K562 (cell line): ENCODE data around the gene FOSL2. TPM values are rescaled to one million over a fixed set of nuclear protein-coding genes. Genes with fewer than 3 reads are reported as not detected.
A peak's percentile ranks its signal among the peaks of the same experiment; 100 is the strongest.

ENCODE experiments used
- L3MBTL2 ChIP-seq: fragments of 450-650 bp; IDR thresholded peaks from 2 replicates; pipeline ENCODE4 v1.6.1; 2016; ENCODE audit warnings: mild to moderate bottlenecking, moderate library complexity
- NFRKB ChIP-seq: fragments of 450-650 bp; IDR thresholded peaks from 2 replicates; pipeline ENCODE4 v1.6.1; 2016; ENCODE audit warnings: low read depth
- PHTF2 ChIP-seq: fragments of 250-450 bp; sonication (Bioruptor Pico); IDR thresholded peaks from 2 replicates; pipeline ENCODE4 v1.5.0; 2021; ENCODE audit warnings: mild to moderate bottlenecking
- SPI1 ChIP-seq: IDR thresholded peaks from 2 replicates; pipeline ENCODE4 v1.6.1; 2011; ENCODE audit warnings: low read depth, low read length, control low read depth, borderline replicate concordance
- ZBTB8A ChIP-seq: fragments of 450-650 bp; IDR thresholded peaks from 2 replicates; pipeline ENCODE4 v1.6.1; 2018; ENCODE audit warnings: mild to moderate bottlenecking, moderate library complexity; ENCODE audit not compliant: partially characterized antibody
- ZFX ChIP-seq: sonication (generic); formaldehyde crosslinking; IDR thresholded peaks from 2 replicates; pipeline ENCODE4 v1.8.0; 2022; ENCODE audit warnings: mild to moderate bottlenecking, missing genetic modification reagents, moderate library complexity
- ZKSCAN1 ChIP-seq: fragments of 150-350 bp; IDR thresholded peaks from 2 replicates; pipeline ENCODE4 v1.6.1; 2016; ENCODE audit warnings: low read depth, low read length
- ZNF121 ChIP-seq: sonication (generic); formaldehyde crosslinking; conservative IDR thresholded peaks from 2 replicates; pipeline ENCODE4 v1.8.0; 2022; ENCODE audit warnings: missing genetic modification reagents
- ZNF584 ChIP-seq: fragments of 200-800 bp; sonication (Bioruptor generic); IDR thresholded peaks from 2 replicates; pipeline ENCODE4 v1.6.1; 2016; ENCODE audit warnings: low read depth, mild to moderate bottlenecking, missing genetic modification characterization, missing compliant biosample characterization
- polyA plus RNA-seq, 8 experiments: library from polyadenylated mRNA; depleted of rRNA in 4 of 8; stranded (reverse) in 5 of 8; unstranded in 3 of 8; fragments of >200 nt; fragmentation: Nextera tagmentation in 2 of 8; fragmentation: Illumina TruSeq in 1 of 8; extraction: Ambion mirVana in 2 of 8; extraction: Trizol in 1 of 8; gene quantifications; 2 replicates each; pipeline versions ENCODE4 v1.2.1 to v1.2.3, GENCODE V29; 2011 to 2014; ENCODE audit warnings: inconsistent platforms in 1 of 8, missing spikeins in 1 of 8
- total RNA-seq, 7 experiments: library from RNA; depleted of rRNA in 6 of 7; stranded (reverse); fragments of >200 nt in 6 of 7; fragmentation: Illumina TruSeq in 2 of 7; extraction: Trizol in 2 of 7; gene quantifications; 2 replicates each; pipeline versions ENCODE4 v1.2.1 to v1.2.3, GENCODE V29; 2011 to 2021; ENCODE audit warnings: low replicate concordance in 1 of 7
- TF ChIP-seq, protein P1 (sequence below): sonication (generic); formaldehyde crosslinking; IDR thresholded peaks from 2 replicates; pipeline ENCODE4 v1.8.1; 2022; ENCODE audit warnings: missing genetic modification reagents
- TF ChIP-seq, protein P2 (sequence below), 2 experiments: IDR thresholded peaks; 2 replicates each; pipeline ENCODE4 v1.6.1; 2011; ENCODE audit warnings: borderline replicate concordance in 1 of 2, control low read depth in 1 of 2, low read depth in 1 of 2, low read length in 1 of 2, mild to moderate bottlenecking in 1 of 2, mixed read lengths in 1 of 2, moderate library complexity in 1 of 2; ENCODE audit not compliant: insufficient read depth in 1 of 2, insufficient read length in 1 of 2, poor library complexity in 1 of 2, severe bottlenecking in 1 of 2; ENCODE audit errors: extremely low read depth in 1 of 2
- TF ChIP-seq, protein P3 (sequence below): fragments of 450-650 bp; formaldehyde crosslinking; IDR thresholded peaks from 2 replicates; pipeline ENCODE4 v1.4.0; 2022; ENCODE audit warnings: missing genetic modification characterization
- TF ChIP-seq, protein P4 (sequence below): fragments of 450-650 bp; IDR thresholded peaks from one replicate; pipeline ENCODE4 v1.6.1; 2018; ENCODE audit warnings: mild to moderate bottlenecking, moderate library complexity; ENCODE audit not compliant: partially characterized antibody
- TF ChIP-seq, protein P5 (sequence below): sonication (generic); formaldehyde crosslinking; IDR thresholded peaks from 2 replicates; pipeline ENCODE4 v1.8.0; 2023; ENCODE audit warnings: mild to moderate bottlenecking, missing genetic modification reagents
- TF ChIP-seq, protein P6 (sequence below): fragments of 450-650 bp; IDR thresholded peaks from 2 replicates; pipeline ENCODE4 v1.6.1; 2017; ENCODE audit warnings: antibody characterized with exemption, mild to moderate bottlenecking

FOSL2 gene
- total and polyA plus RNA-seq, 9 of the 15 experiments (the other 6 are each of a cell fraction or from before 2014, with no cell fraction given): 0.04 to 2.9 (median 0.80) TPM

DNA sequence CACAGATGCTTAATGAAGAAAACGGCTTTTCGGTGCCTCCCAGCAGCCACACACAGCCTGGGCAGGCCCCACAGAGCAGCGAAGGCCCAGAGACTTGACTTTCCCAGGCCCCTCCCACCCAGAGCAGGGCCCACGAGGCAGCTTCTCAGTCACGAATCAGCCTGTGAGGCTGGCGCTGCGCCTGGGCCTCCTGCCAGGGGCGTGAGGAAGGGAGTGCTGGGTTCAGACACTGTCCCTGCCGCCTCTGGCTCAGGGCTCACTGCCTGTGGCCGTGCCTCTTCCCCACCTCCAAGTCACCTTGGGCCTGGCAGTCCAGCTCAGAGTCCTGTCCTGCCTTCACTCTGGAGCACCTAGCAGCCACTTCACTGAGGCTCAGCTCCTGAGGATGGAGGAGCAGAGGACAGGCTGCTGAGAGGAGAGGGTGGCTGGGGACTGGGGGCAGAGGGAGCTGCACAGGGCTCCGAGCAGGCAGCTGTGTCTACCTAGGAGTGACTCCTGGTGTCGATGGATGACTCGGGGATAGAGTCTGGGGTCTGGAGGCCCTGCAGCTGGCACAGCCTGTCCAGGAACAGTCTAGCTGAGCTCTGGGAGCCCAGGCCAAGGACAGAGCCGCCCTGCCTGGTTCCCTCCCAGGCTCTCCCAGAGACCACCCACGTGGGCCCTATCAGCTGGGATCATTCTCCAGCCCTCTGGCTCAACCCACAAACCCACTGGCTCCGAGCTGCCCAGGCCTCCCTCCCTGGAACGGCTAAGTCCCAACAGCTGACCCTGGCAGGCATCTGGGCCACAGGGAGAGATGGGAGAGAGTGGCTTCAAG, 36.4 kb upstream of the FOSL2 start (continued):
- TF ChIP-seq PHTF2: no peak
- TF ChIP-seq, protein P1, sequence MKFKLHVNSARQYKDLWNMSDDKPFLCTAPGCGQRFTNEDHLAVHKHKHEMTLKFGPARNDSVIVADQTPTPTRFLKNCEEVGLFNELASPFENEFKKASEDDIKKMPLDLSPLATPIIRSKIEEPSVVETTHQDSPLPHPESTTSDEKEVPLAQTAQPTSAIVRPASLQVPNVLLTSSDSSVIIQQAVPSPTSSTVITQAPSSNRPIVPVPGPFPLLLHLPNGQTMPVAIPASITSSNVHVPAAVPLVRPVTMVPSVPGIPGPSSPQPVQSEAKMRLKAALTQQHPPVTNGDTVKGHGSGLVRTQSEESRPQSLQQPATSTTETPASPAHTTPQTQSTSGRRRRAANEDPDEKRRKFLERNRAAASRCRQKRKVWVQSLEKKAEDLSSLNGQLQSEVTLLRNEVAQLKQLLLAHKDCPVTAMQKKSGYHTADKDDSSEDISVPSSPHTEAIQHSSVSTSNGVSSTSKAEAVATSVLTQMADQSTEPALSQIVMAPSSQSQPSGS (CRISPR knock-in tag): no peak
- TF ChIP-seq, protein P2, sequence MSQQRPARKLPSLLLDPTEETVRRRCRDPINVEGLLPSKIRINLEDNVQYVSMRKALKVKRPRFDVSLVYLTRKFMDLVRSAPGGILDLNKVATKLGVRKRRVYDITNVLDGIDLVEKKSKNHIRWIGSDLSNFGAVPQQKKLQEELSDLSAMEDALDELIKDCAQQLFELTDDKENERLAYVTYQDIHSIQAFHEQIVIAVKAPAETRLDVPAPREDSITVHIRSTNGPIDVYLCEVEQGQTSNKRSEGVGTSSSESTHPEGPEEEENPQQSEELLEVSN (IDR thresholded peaks at IDR 0.05; ENCODE audit: borderline replicate concordance in 1 of 2, extremely low read depth in 1 of 2, insufficient read depth in 1 of 2, insufficient read length in 1 of 2, low read depth in 1 of 2, low read length in 1 of 2, poor library complexity in 1 of 2, severe bottlenecking in 1 of 2): peak in 1 of 2 experiments; percentile 31
- no peak for TF ChIP-seq SPI1
- TF ChIP-seq L3MBTL2: peak; percentile 34; the same call in 1 of the 2 replicates
- TF ChIP-seq, protein P3, sequence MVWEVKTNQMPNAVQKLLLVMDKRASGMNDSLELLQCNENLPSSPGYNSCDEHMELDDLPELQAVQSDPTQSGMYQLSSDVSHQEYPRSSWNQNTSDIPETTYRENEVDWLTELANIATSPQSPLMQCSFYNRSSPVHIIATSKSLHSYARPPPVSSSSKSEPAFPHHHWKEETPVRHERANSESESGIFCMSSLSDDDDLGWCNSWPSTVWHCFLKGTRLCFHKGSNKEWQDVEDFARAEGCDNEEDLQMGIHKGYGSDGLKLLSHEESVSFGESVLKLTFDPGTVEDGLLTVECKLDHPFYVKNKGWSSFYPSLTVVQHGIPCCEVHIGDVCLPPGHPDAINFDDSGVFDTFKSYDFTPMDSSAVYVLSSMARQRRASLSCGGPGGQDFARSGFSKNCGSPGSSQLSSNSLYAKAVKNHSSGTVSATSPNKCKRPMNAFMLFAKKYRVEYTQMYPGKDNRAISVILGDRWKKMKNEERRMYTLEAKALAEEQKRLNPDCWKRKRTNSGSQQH (CRISPR knock-in tag): no peak
- TF ChIP-seq, protein P4, sequence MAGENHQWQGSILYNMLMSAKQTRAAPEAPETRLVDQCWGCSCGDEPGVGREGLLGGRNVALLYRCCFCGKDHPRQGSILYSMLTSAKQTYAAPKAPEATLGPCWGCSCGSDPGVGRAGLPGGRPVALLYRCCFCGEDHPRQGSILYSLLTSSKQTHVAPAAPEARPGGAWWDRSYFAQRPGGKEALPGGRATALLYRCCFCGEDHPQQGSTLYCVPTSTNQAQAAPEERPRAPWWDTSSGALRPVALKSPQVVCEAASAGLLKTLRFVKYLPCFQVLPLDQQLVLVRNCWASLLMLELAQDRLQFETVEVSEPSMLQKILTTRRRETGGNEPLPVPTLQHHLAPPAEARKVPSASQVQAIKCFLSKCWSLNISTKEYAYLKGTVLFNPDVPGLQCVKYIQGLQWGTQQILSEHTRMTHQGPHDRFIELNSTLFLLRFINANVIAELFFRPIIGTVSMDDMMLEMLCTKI: no peak
- TF ChIP-seq, protein P5, sequence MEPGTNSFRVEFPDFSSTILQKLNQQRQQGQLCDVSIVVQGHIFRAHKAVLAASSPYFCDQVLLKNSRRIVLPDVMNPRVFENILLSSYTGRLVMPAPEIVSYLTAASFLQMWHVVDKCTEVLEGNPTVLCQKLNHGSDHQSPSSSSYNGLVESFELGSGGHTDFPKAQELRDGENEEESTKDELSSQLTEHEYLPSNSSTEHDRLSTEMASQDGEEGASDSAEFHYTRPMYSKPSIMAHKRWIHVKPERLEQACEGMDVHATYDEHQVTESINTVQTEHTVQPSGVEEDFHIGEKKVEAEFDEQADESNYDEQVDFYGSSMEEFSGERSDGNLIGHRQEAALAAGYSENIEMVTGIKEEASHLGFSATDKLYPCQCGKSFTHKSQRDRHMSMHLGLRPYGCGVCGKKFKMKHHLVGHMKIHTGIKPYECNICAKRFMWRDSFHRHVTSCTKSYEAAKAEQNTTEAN (CRISPR knock-in tag): no peak
- TF ChIP-seq, protein P6, sequence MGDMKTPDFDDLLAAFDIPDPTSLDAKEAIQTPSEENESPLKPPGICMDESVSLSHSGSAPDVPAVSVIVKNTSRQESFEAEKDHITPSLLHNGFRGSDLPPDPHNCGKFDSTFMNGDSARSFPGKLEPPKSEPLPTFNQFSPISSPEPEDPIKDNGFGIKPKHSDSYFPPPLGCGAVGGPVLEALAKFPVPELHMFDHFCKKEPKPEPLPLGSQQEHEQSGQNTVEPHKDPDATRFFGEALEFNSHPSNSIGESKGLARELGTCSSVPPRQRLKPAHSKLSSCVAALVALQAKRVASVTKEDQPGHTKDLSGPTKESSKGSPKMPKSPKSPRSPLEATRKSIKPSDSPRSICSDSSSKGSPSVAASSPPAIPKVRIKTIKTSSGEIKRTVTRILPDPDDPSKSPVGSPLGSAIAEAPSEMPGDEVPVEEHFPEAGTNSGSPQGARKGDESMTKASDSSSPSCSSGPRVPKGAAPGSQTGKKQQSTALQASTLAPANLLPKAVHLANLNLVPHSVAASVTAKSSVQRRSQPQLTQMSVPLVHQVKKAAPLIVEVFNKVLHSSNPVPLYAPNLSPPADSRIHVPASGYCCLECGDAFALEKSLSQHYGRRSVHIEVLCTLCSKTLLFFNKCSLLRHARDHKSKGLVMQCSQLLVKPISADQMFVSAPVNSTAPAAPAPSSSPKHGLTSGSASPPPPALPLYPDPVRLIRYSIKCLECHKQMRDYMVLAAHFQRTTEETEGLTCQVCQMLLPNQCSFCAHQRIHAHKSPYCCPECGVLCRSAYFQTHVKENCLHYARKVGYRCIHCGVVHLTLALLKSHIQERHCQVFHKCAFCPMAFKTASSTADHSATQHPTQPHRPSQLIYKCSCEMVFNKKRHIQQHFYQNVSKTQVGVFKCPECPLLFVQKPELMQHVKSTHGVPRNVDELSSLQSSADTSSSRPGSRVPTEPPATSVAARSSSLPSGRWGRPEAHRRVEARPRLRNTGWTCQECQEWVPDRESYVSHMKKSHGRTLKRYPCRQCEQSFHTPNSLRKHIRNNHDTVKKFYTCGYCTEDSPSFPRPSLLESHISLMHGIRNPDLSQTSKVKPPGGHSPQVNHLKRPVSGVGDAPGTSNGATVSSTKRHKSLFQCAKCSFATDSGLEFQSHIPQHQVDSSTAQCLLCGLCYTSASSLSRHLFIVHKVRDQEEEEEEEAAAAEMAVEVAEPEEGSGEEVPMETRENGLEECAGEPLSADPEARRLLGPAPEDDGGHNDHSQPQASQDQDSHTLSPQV: peak; percentile 55; the same call in 1 of the 2 replicates
- no peak for TF ChIP-seq ZNF121 (CRISPR knock-in tag)
- TF ChIP-seq ZNF584 (CRISPR knock-in tag): peak; percentile 75; the same call in 1 of the 2 replicates
- TF ChIP-seq NFRKB: no peak
- TF ChIP-seq ZKSCAN1: no peak
- peak; percentile 36 for TF ChIP-seq ZFX (CRISPR knock-in tag)
- TF ChIP-seq ZBTB8A: no peak
